Measurements from ENCODE around the gene CNTNAP5. TPM values are rescaled to one million over a fixed set of nuclear protein-coding genes. Genes with fewer than 3 reads are reported as not detected.

CNTNAP5 gene
- total RNA-seq, 2 experiments from 2014 or later = not detected

GRCh38 chr2:123999681-124000080 is 25.4 kb upstream of the CNTNAP5 start:
- no peaks in the 10 kb centered on the region for H3K27me3 ChIP-seq (ENCODE audit: control insufficient read depth in 1 of 2, insufficient read depth in 2 of 2, low read length in 2 of 2)
- intact Hi-C loops (cut with DNase I, micrococcal nuclease) = no loop called here
- H3K4me3 Mint-ChIP-seq = no peak overlapping the region
- no peak overlapping the region for H3K4me3 ChIP-seq (ENCODE audit: low read length)
- H3K36me3 Mint-ChIP-seq (ENCODE audit: low read depth) = no peaks in the 10 kb centered on the region
- no peaks in the 10 kb centered on the region for H3K36me3 ChIP-seq (ENCODE audit: insufficient read depth, low read length)
- ATAC-seq (ENCODE audit: poor library complexity) (no peak), DNase-seq (no peak)
- H3K4me1 ChIP-seq (ENCODE audit: insufficient read depth, low read length) = no peaks in the 10 kb centered on the region
- TF ChIP-seq CTCF (IDR thresholded peaks at IDR 0.05) = no peak
- H3K9me3 ChIP-seq (ENCODE audit: control insufficient read depth in 1 of 2, insufficient read depth in 1 of 2, low read length in 2 of 2) = no peaks in the 10 kb centered on the region
- H3K4me1 Mint-ChIP-seq (ENCODE audit: low read depth) = no peaks in the 10 kb centered on the region
- no peak overlapping the region for H3K27ac ChIP-seq (ENCODE audit: low read depth in 1 of 2, low read length in 2 of 2)
- no peak overlapping the region for H3K27ac Mint-ChIP-seq
- CTCF ChIA-PET = no interaction called here
- H3K9me3 Mint-ChIP-seq = no peaks in the 10 kb centered on the region
- H3K27me3 Mint-ChIP-seq = no peaks in the 10 kb centered on the region
- POLR2A ChIA-PET = no interaction called here

- Mint-ChIP-seq H3K4me3 (no peak overlapping the region), H3K9me3 (no peaks in the 10 kb centered on the region), H3K36me3 (ENCODE audit: low read depth) (no peaks in the 10 kb centered on the region), H3K4me1 (ENCODE audit: low read depth) (no peaks in the 10 kb centered on the region), H3K27me3 (no peaks in the 10 kb centered on the region), H3K27ac (no peak overlapping the region)
- Histone ChIP-seq H3K4me1 (ENCODE audit: insufficient read depth, low read length) (no peaks in the 10 kb centered on the region), H3K9me3 (ENCODE audit: control insufficient read depth in 1 of 2, insufficient read depth in 1 of 2, low read length in 2 of 2) (no peaks in the 10 kb centered on the region), H3K36me3 (ENCODE audit: insufficient read depth, low read length) (no peaks in the 10 kb centered on the region), H3K27me3 (ENCODE audit: control insufficient read depth in 1 of 2, insufficient read depth in 2 of 2, low read length in 2 of 2) (no peaks in the 10 kb centered on the region), H3K27ac (ENCODE audit: low read depth in 1 of 2, low read length in 2 of 2) (no peak overlapping the region), H3K4me3 (ENCODE audit: low read length) (no peak overlapping the region)
- no peak for TF ChIP-seq CTCF (IDR thresholded peaks at IDR 0.05)
- POLR2A ChIA-PET = no interaction called here
- intact Hi-C loops (cut with DNase I, micrococcal nuclease) = no loop called here
- DNase-seq = no peak
- no peak for ATAC-seq (ENCODE audit: poor library complexity)
- CTCF ChIA-PET = no interaction called here
Measured at GRCh38 chr2:124001696-124002430, 23.2 kb upstream of the CNTNAP5 start.

- H3K27ac ChIP-seq (ENCODE audit: low read depth in 1 of 2, low read length in 2 of 2) = no peak overlapping the region
- ChIA-PET CTCF (no interaction called here), POLR2A (no interaction called here)
- H3K36me3 ChIP-seq (ENCODE audit: insufficient read depth, low read length) = no peaks in the 10 kb centered on the region
- ATAC-seq (ENCODE audit: poor library complexity) (no peak), DNase-seq (no peak)
- no peak for TF ChIP-seq CTCF (IDR thresholded peaks at IDR 0.05)
- H3K27me3 ChIP-seq (ENCODE audit: control insufficient read depth in 1 of 2, insufficient read depth in 2 of 2, low read length in 2 of 2) = peaks cover 0 to under 1% of the 10 kb centered on the region in 2 experiments
- no peaks in the 10 kb centered on the region for H3K36me3 Mint-ChIP-seq (ENCODE audit: low read depth)
- no peak overlapping the region for H3K27ac Mint-ChIP-seq
- no peaks in the 10 kb centered on the region for H3K4me1 Mint-ChIP-seq (ENCODE audit: low read depth)
- peaks cover 11% of the 10 kb centered on the region for H3K27me3 Mint-ChIP-seq
- no peak overlapping the region for H3K4me3 ChIP-seq (ENCODE audit: low read length)
- peaks cover 2% of the 10 kb centered on the region for H3K9me3 Mint-ChIP-seq
- H3K4me1 ChIP-seq (ENCODE audit: insufficient read depth, low read length) = no peaks in the 10 kb centered on the region
- no peak overlapping the region for H3K4me3 Mint-ChIP-seq
- intact Hi-C loops (cut with DNase I, micrococcal nuclease) = no loop called here
- H3K9me3 ChIP-seq (ENCODE audit: control insufficient read depth in 1 of 2, insufficient read depth in 1 of 2, low read length in 2 of 2) = peaks cover 0 to 6% of the 10 kb centered on the region in 2 experiments
Measured at GRCh38 chr2:124018890-124019289, 6.2 kb upstream of the CNTNAP5 start.
